ENCODE data around the gene C11orf68. TPM values are rescaled to one million over a fixed set of nuclear protein-coding genes. Genes with fewer than 3 reads are reported as not detected.

C11orf68 gene
- total RNA-seq, 3 donors from 2014 or later: 24.9 to 42.2 (median 28.8) TPM

DNA sequence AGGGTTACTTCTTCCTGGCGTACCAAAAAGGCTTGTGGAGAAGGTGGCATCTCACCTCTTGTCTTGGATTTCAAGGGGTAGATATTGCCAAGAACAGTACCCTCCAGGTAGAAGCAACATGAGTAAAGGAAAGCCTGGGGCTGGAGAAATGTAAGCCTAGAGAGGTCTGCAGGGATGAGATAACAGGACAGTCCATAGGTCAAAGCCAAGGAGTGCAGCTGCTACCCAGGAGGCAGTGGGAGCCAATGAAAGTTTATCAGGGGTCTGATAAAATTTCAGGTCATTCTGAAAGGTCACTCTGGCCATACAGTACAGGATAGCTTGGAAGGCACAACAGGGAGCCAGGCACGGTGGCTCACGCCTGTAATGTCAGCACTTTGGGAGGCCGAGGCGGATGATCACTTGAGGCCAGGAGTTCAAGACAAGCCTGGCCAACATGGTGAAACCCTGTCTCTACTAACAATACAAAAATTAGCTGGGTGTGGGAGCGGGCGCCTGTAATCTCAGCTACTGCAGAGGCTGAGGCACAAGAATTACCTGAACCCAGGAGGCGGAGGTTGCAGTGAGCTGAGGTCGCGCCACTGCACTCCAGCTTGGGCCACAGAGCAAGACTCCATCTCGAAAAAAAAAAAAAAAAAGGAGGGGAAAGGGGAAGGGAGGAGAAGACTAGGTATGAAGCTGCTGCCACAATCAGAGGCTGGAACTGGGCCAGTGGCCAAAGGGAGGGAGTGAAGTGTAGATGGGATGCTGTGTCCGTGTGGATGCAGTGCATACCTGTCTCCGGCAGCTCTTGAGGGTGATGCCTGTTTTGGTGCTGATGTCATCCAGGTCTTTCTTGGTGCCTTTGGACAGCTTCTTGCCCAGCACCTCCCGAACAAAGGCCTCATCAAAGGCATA is 31.8 kb downstream of the C11orf68 start:
- intact Hi-C loops (cut with DNase I, micrococcal nuclease): loop anchor here (10.0 kb wide), 1 partner anchor 98 kb away; no protein-coding TSS in a partner anchor
- no peak overlapping the region for H3K4me3 ChIP-seq

GRCh38 chr11:65885808-65886536 is 32.9 kb downstream of the C11orf68 start:
- ATAC-seq: no peak
- no peak overlapping the region for H3K4me3 ChIP-seq
- H3K9me3 ChIP-seq: no peaks in the 10 kb centered on the region
- intact Hi-C loops (cut with DNase I, micrococcal nuclease): loop anchor here (10.0 kb wide), 1 partner anchor 99 kb away; no protein-coding TSS in a partner anchor
- DNase-seq: peak in 1 of 3 donors; percentile 18
- H3K36me3 ChIP-seq (ENCODE audit: low read depth): no peaks in the 10 kb centered on the region
- TF ChIP-seq, protein P1, sequence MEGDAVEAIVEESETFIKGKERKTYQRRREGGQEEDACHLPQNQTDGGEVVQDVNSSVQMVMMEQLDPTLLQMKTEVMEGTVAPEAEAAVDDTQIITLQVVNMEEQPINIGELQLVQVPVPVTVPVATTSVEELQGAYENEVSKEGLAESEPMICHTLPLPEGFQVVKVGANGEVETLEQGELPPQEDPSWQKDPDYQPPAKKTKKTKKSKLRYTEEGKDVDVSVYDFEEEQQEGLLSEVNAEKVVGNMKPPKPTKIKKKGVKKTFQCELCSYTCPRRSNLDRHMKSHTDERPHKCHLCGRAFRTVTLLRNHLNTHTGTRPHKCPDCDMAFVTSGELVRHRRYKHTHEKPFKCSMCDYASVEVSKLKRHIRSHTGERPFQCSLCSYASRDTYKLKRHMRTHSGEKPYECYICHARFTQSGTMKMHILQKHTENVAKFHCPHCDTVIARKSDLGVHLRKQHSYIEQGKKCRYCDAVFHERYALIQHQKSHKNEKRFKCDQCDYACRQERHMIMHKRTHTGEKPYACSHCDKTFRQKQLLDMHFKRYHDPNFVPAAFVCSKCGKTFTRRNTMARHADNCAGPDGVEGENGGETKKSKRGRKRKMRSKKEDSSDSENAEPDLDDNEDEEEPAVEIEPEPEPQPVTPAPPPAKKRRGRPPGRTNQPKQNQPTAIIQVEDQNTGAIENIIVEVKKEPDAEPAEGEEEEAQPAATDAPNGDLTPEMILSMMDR (IDR thresholded peaks at IDR 0.05): no peak
- peaks cover 21% of the 10 kb centered on the region for H3K4me1 ChIP-seq (ENCODE audit: low read depth)

More for the DNA sequence above, 31.8 kb downstream of the C11orf68 start:
- ATAC-seq (no peak), DNase-seq (peak in 1 of 3 donors; percentile 45)
- Histone ChIP-seq H3K9me3 (no peaks in the 10 kb centered on the region), H3K36me3 (ENCODE audit: low read depth) (no peaks in the 10 kb centered on the region), H3K4me1 (ENCODE audit: low read depth) (peaks cover 32% of the 10 kb centered on the region)
- TF ChIP-seq, protein P1 (IDR thresholded peaks at IDR 0.05): no peak

DNA sequence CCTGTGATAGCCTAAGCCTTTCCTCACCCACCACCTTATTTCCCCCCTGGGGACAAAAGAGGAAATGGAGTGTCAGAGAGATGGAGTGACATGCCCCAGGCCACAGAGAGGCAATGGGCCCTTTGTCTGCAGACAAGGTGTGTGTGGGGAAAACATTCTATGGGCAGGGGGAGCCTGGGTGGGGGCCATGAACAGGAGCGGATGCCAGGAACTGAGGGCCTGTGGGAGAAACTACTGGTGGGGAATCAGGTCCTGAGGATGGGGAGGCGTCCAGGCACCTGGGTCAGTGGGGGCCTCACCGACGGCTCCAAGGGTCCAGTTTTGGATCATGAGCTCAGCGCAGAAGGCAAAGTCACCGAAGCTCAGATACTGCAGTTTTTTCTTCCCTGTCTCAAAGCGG is 33.6 kb downstream of the C11orf68 start:
- H3K36me3 ChIP-seq (ENCODE audit: low read depth): no peaks in the 10 kb centered on the region
- ATAC-seq (no peak), DNase-seq (peak in 1 of 3 donors; percentile 26)
- H3K4me1 ChIP-seq (ENCODE audit: low read depth): peaks cover 21% of the 10 kb centered on the region
- intact Hi-C loops (cut with DNase I, micrococcal nuclease): loop anchor here (10.0 kb wide), 1 partner anchor 100 kb away; no protein-coding TSS in a partner anchor
- no peaks in the 10 kb centered on the region for H3K9me3 ChIP-seq
- TF ChIP-seq, protein P1 (IDR thresholded peaks at IDR 0.05): no peak
- no peak overlapping the region for H3K4me3 ChIP-seq

DNA sequence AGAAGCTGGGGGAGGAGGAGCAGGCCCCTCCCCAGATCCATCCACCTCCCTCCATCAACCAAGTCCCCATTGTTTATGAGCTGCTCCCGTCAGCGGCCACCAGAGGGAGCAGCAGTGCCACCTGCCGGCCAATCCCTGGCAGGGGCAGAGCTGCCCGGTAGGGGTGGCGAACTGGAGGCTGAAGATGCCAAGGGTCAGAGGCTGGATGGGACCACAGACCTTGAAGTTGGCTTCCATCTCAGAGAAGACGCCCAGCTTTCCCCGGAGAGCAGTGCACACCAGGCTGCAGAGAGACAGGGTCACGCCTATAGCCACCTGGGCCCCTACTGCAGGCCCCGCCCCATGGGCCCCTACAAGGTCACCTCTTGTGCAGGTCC is 34.2 kb downstream of the C11orf68 start:
- DNase-seq: peak in 2 of 3 donors; percentile 82 to 86
- H3K4me1 ChIP-seq (ENCODE audit: low read depth): peaks cover 17% of the 10 kb centered on the region

More for the DNA sequence above, 34.2 kb downstream of the C11orf68 start:
- intact Hi-C loops (cut with DNase I, micrococcal nuclease): loop anchor here (10.0 kb wide), 1 partner anchor 100 kb away; no protein-coding TSS in a partner anchor
- Histone ChIP-seq H3K9me3 (no peaks in the 10 kb centered on the region), H3K4me3 (no peak overlapping the region), H3K36me3 (ENCODE audit: low read depth) (no peaks in the 10 kb centered on the region)
- TF ChIP-seq, protein P1 (IDR thresholded peaks at IDR 0.05): peak; percentile 98
- peak; percentile 56 for ATAC-seq
